GM12864 (cell line): ENCODE data around the gene UNC79.

ENCODE experiments used
- DNase-seq: peaks from one replicate; pipeline ENCODE4 v3.0.0-alpha.2; 2011; ENCODE audit warnings: low read depth
- H3K4me3 ChIP-seq: 2 replicates; pipeline ENCODE4 v1.5.1; 2011; ENCODE audit warnings: mild to moderate bottlenecking, low read depth, low read length, control low read depth
- TF ChIP-seq, protein P1 (sequence below): IDR thresholded peaks from 2 replicates; pipeline ENCODE4 v1.5.1; 2011; ENCODE audit warnings: low read depth, mild to moderate bottlenecking, moderate library complexity, low read length, control low read depth, inconsistent platforms; ENCODE audit errors: missing control alignments

The UNC79 gene

DNA sequence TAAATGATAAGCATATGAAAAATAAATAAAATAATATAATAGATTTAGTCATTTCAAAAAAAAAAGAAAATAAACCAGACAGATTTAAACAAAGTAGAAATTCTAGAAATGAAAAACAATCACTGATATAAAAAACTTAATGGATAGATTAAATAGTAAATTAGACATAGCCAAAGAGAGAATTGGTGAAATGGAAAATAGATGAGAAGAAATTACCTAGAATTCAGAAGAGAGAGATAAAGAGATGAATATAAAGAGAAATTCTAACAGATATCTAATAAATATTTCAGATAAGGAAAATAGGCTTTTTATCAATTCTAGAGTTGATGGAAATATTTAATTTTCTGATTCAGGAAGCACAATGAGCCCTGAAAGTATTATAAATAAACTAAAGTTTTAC, 234.4 kb downstream of the UNC79 start:
- DNase-seq: no peak
- H3K4me3 ChIP-seq: no peak overlapping the region
- TF ChIP-seq, protein P1, sequence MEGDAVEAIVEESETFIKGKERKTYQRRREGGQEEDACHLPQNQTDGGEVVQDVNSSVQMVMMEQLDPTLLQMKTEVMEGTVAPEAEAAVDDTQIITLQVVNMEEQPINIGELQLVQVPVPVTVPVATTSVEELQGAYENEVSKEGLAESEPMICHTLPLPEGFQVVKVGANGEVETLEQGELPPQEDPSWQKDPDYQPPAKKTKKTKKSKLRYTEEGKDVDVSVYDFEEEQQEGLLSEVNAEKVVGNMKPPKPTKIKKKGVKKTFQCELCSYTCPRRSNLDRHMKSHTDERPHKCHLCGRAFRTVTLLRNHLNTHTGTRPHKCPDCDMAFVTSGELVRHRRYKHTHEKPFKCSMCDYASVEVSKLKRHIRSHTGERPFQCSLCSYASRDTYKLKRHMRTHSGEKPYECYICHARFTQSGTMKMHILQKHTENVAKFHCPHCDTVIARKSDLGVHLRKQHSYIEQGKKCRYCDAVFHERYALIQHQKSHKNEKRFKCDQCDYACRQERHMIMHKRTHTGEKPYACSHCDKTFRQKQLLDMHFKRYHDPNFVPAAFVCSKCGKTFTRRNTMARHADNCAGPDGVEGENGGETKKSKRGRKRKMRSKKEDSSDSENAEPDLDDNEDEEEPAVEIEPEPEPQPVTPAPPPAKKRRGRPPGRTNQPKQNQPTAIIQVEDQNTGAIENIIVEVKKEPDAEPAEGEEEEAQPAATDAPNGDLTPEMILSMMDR: no peak

DNA sequence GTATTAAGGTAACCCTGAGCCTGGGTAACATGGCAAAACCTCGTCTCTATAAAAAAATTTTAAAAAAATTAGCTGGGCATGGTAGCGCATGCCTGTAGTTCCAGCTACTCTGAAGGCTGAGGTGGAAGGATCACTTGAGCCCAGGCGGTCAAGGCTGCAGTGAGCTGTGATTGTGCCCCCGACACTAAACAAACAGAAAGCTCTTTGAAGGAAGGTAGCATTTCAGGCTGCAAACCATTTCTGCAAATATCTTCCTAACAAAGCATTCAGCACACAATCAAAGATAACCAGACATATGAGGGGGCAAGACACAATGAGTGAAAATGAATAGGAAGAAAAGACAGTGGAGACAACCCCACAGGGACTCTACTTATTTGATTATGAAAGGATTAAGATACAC, 238.9 kb downstream of the UNC79 start:
- TF ChIP-seq, protein P1: no peak
- H3K4me3 ChIP-seq: no peak overlapping the region
- DNase-seq: no peak

DNA sequence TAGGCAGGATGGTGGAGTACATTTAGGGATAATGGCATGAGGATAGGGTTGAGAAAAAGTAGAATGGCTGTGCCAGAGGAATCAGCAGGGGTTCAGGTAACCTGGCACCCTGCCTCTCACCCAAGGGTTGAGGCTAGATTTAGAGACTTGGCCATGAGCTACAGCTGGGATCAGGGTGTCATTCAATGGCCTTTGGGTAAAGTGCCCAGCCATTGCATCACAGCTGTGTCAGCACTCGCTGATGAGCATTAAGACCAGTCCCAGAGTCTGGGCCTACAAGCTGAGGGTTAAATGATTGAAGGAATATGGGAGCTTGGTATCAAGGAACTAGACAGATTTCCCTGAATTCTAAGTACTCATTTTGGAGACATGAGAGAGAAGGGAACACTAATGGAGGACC, 243.6 kb downstream of the UNC79 start:
- H3K4me3 ChIP-seq: no peak overlapping the region
- TF ChIP-seq, protein P1: no peak
- no peak for DNase-seq

DNA sequence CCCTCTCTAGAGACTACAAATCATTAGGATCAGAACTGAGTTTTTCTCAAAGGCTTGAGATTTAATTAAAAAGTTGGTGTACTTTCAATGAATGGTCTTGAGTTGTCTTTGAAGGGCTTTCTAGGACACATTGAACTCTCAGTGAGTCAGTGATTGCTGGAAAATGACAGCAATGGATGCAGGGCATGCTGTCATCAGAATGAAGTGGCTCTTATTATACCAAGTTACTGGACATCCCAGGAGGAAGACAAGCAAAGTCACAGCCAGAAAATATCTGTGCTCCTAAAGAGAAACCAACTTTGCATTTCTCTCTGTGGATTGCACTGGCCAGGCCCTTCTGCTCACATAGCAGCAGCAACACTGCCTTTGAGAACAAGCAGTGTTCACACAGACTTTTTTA, 244.9 kb downstream of the UNC79 start:
- H3K4me3 ChIP-seq: no peak overlapping the region
- DNase-seq: no peak

DNA sequence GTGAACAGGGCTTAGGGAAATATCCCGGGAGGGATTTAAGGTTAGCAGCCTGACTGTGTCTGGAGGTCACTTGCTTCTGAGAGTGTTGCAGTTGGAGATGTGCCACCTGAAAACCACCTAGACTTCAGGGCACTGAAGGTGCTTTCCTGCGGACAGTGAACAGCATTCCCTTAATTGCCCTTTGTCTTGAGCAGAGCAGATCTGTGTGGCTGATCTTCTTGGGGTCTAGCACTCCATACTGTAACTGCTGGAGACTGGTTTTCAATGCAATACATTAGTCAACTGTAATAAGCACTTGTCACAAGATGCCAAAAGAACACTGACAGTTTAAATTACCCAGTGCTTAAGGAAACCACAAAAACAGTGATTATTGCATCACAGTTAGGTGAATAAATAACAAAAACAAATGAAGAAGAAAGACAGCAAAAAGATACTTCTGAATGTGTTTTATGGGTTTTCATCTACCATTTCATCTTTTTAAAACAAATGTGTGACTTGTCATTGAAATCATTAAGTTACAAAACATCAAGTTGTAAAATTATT, 245.7 kb downstream of the UNC79 start:
- no peak overlapping the region for H3K4me3 ChIP-seq
- DNase-seq: no peak
- TF ChIP-seq, protein P1: no peak

More for the DNA sequence above, 244.9 kb downstream of the UNC79 start:
- TF ChIP-seq, protein P1: no peak

DNA sequence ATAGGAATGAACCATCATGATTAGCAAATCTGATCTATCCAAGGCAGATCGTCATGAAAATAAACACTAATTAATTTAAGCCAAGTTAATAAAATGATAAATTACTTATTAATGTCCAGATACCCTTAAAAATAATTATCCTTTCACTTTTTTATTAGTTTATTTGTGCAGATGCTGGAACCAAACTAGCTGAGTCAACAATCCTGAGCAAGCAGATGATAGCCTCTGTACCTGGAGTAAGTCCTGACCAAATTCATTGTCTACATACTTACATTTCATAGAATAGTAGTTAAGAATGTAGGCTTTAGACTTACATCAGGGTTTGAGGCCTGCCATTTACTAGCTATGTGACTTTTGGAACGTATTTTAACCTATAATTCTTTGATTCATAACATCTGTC, 251.7 kb downstream of the UNC79 start:
- no peak overlapping the region for H3K4me3 ChIP-seq
- no peak for DNase-seq
- TF ChIP-seq, protein P1: no peak

DNA sequence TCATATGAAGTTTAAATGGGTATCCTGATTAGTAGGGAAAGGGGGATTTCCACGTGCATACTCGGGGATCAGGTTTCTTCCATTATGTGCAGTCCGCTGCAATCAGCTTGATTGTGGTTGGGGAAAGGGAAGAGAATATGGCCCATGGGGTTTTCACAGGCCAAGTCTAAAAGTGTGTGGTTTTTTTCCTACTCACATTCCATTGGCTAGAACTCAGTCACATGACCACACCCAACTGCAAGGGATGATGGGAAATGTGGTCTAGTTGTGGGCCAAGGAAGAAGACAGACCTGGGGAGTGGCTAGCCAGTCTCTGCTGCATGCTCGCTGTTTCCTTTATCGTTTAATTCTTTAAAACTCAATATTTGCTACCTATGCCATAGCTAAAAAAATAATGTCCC, 252.5 kb downstream of the UNC79 start:
- H3K4me3 ChIP-seq: no peak overlapping the region
- DNase-seq: peak; percentile 4
- TF ChIP-seq, protein P1: no peak
